Fibroblast of the aortic adventitia (primary cell): Measurements from ENCODE around the gene VSIR. TPM values are rescaled to one million over a fixed set of nuclear protein-coding genes. Genes with fewer than 3 reads are reported as not detected.

Experiments
- DNase-seq: peaks from one replicate; pipeline ENCODE4 v3.0.0-alpha.2; 2010; ENCODE audit warnings: low read depth
- H3K4me3 ChIP-seq: 2 replicates; pipeline ENCODE4 v1.5.1; 2011; ENCODE audit warnings: low read depth, mild to moderate bottlenecking, control low read depth, low read length, moderate library complexity
- total RNA-seq: library from RNA; depleted of rRNA; stranded (reverse); fragments of >200 nt; gene quantifications from 2 replicates; pipeline ENCODE4 v1.2.3, GENCODE V29; 2012; ENCODE audit warnings: low replicate concordance
- TF ChIP-seq, protein P1 (sequence below): IDR thresholded peaks from 2 replicates; pipeline ENCODE4 v1.5.1; 2011; ENCODE audit warnings: mild to moderate bottlenecking, low read length, control low read depth, inconsistent platforms; ENCODE audit not compliant: insufficient read depth

The VSIR gene
- total RNA-seq, 1 donor: 16.9 TPM

- peak; percentile 39 for DNase-seq
- TF ChIP-seq, protein P1, sequence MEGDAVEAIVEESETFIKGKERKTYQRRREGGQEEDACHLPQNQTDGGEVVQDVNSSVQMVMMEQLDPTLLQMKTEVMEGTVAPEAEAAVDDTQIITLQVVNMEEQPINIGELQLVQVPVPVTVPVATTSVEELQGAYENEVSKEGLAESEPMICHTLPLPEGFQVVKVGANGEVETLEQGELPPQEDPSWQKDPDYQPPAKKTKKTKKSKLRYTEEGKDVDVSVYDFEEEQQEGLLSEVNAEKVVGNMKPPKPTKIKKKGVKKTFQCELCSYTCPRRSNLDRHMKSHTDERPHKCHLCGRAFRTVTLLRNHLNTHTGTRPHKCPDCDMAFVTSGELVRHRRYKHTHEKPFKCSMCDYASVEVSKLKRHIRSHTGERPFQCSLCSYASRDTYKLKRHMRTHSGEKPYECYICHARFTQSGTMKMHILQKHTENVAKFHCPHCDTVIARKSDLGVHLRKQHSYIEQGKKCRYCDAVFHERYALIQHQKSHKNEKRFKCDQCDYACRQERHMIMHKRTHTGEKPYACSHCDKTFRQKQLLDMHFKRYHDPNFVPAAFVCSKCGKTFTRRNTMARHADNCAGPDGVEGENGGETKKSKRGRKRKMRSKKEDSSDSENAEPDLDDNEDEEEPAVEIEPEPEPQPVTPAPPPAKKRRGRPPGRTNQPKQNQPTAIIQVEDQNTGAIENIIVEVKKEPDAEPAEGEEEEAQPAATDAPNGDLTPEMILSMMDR: peak; percentile 70
Measured at GRCh38 chr10:71812016-71812912, 38.9 kb upstream of the VSIR start.

DNA sequence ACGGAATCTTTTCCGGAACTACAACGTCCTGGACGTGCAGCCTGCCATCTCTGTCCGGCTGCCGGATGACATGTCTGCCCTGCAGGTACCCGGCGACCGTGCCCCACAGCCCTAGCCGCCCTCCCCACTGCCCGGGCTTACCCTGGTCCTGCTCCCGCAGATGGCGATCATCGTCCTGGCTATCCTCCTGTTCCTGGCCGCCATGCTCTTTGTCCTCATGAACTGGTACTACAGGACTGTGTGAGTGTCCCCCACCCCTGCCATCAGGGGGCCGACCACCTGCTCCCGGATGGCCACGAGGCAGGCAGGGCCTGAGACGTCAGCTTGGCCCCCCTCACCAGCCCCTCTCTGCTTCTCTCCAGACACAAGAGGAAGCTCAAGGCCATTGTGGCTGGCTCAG is 38.0 kb upstream of the VSIR start:
- DNase-seq: no peak
- TF ChIP-seq, protein P1: no peak
- H3K4me3 ChIP-seq: no peak overlapping the region

More at GRCh38 chr10:71812016-71812912, 38.9 kb upstream of the VSIR start:
- H3K4me3 ChIP-seq: no peak overlapping the region

DNA sequence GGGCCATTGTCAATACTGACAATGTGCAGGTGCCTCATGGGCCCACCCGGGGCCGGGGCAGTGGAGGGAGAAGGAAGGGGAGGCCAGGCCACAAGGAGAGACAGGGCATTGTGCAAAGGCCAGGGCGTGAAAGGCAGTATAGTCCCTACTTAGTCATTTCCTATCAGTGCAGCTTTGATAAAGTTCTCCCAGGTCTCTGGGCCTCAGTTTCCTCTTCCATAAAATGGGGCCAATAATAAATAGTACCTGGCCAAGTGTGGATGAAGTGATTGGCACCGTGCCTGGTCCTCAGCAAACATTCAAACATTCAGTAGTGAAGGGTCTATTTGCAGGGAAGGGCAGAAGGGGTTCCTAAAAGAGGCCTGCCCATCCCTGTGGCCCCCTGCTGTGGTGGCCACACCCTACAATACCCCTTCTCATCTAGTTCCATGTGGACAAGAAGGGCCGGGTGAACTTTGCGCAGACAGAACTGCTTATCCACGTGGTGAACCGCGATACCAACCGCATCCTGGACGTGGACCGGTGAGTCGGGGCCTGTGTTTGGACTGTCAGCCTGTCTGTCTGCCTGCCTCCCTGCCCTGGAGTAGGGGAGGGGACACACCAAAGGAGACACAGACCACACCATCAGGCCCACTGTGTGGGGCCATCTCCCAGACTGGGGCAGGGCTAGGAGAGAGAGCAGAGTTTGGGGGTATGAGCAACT is 36.9 kb upstream of the VSIR start:
- TF ChIP-seq, protein P1: no peak
- no peak overlapping the region for H3K4me3 ChIP-seq
- DNase-seq: no peak

- no peak overlapping the region for H3K4me3 ChIP-seq
- no peak for DNase-seq
- TF ChIP-seq, protein P1: no peak
Measured at GRCh38 chr10:71809628-71810027, 36.3 kb upstream of the VSIR start.

DNA sequence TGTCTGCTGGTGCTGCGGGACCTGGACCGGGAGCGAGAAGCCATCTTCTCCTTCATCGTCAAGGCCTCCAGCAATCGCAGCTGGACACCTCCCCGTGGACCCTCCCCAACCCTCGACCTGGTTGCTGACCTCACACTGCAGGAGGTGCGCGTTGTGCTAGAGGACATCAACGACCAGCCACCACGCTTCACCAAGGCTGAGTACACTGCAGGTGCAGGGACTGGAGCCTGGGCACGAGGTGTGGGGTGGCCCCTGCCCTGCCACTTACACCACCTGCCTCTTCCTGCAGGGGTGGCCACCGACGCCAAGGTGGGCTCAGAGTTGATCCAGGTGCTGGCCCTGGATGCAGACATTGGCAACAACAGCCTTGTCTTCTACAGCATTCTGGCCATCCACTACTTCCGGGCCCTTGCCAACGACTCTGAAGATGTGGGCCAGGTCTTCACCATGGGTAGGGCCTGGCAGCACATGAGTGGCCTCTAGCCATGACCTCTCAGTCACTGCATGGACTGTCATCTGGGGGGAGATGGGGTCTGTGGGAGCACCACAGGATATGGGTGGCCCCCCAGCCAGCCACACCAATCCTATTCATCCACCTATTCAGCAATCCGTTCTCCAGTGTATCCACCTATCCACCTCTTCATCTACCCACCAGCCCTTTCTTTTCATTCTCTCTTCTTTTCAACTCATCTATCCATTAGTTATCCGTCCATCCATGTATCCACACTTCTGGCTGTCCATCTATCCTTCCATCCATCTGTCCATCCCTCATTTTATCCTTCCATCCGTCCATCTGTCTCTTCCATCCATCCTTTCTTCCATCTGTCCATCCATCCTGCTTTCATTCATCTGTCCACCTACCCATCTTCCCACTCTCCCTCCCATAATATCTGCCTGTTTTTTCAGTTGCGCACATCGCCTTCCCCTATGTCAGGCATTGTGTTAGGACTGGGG is 34.5 kb upstream of the VSIR start:
- TF ChIP-seq, protein P1: no peak
- H3K4me3 ChIP-seq: no peak overlapping the region
- no peak for DNase-seq
